Retinal pigment epithelial cell (primary cell): ENCODE data around the gene NT5DC3.

Experiments used
- DNase-seq: peaks from one replicate; pipeline ENCODE4 v3.0.0-alpha.2; 2010; ENCODE audit warnings: low read depth
- H3K4me3 ChIP-seq: 2 replicates; pipeline ENCODE4 v1.5.1; 2011; ENCODE audit warnings: mild to moderate bottlenecking, low read length, control low read depth, moderate library complexity
- CTCF ChIP-seq: conservative IDR thresholded peaks from 2 replicates; pipeline ENCODE4 v1.5.1; 2011; ENCODE audit warnings: low read depth, low read length, control low read depth, inconsistent platforms

Gene NT5DC3

GRCh38 chr12:103735291-103735690 lies 105.7 kb downstream of the NT5DC3 start:
- no peak overlapping the region for H3K4me3 ChIP-seq
- no peak for TF ChIP-seq CTCF
- DNase-seq = no peak

GRCh38 chr12:103734863-103735262 lies 106.2 kb downstream of the NT5DC3 start:
- no peak for TF ChIP-seq CTCF
- H3K4me3 ChIP-seq = no peak overlapping the region
- DNase-seq = no peak

GRCh38 chr12:103731539-103731938 lies 109.5 kb downstream of the NT5DC3 start:
- no peak for DNase-seq
- no peak overlapping the region for H3K4me3 ChIP-seq
- no peak for TF ChIP-seq CTCF

GRCh38 chr12:103729499-103729898 lies 111.5 kb downstream of the NT5DC3 start:
- DNase-seq = no peak
- TF ChIP-seq CTCF = no peak
- H3K4me3 ChIP-seq = no peak overlapping the region

- DNase-seq = no peak
- H3K4me3 ChIP-seq = no peak overlapping the region
Measured at GRCh38 chr12:103728323-103728722, 112.7 kb downstream of the NT5DC3 start.

GRCh38 chr12:103727638-103728037 lies 113.4 kb downstream of the NT5DC3 start:
- DNase-seq = no peak
- TF ChIP-seq CTCF = no peak
- H3K4me3 ChIP-seq = no peak overlapping the region

More at GRCh38 chr12:103728323-103728722, 112.7 kb downstream of the NT5DC3 start:
- TF ChIP-seq CTCF = no peak

- no peak for DNase-seq
- no peak overlapping the region for H3K4me3 ChIP-seq
- no peak for TF ChIP-seq CTCF
Measured at GRCh38 chr12:103725398-103725797, 115.6 kb downstream of the NT5DC3 start.
